ENCODE data around the gene TBC1D14.

- TF ChIP-seq CTCF (conservative IDR thresholded peaks at IDR 0.05; ENCODE audit: low read length) (no peak), EZH2phosphoT487 (IDR thresholded peaks at IDR 0.05; ENCODE audit: borderline replicate concordance, low read depth, low read length) (no peak)
Observed at GRCh38 chr4:6964858-6965257, 55.2 kb downstream of the TBC1D14 start.
